ENCODE measurements around the gene WWC2. TPM values are rescaled to one million over a fixed set of nuclear protein-coding genes. Genes with fewer than 3 reads are reported as not detected.

WWC2 gene
- total RNA-seq, 1 experiment from 2014 or later, result 126 TPM

DNA sequence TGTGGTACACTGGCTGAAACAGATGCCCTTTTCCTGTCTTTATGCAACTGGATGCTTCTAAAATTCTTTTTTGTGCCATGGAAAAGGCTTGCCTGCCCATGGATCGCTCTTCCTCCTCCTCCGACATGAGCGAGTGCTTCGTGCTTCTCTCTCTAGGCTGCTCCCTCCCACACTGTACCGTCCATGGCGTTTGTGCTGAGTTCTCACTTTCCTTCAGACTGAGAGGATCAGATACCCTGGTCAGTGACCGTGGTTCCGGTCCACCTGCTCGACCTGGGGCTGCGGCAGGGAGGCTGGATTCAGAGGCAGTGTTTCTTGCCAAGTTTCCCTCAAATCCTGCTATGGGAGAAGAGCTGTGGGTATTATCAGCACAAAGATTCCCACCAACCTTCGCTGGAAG, 233.4 kb downstream of the WWC2 start:
- ChIA-PET CTCF (no interaction called here), POLR2A (no interaction called here)
- H3K27ac Mint-ChIP-seq, result no peak overlapping the region
- no peak overlapping the region for H3K4me3 Mint-ChIP-seq
- TF ChIP-seq MXD4 (CRISPR knock-in tag; IDR thresholded peaks at IDR 0.05; ENCODE audit: borderline replicate concordance), result no peak
- TF ChIP-seq, protein P1, sequence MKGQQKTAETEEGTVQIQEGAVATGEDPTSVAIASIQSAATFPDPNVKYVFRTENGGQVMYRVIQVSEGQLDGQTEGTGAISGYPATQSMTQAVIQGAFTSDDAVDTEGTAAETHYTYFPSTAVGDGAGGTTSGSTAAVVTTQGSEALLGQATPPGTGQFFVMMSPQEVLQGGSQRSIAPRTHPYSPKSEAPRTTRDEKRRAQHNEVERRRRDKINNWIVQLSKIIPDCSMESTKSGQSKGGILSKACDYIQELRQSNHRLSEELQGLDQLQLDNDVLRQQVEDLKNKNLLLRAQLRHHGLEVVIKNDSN (CRISPR knock-in tag; IDR thresholded peaks at IDR 0.05), result no peak
- TF ChIP-seq ZNF232 (CRISPR knock-in tag; IDR thresholded peaks at IDR 0.05), result no peak
- no peak for TF ChIP-seq EMX1 (CRISPR knock-in tag; IDR thresholded peaks at IDR 0.05)
- TF ChIP-seq, protein P2, sequence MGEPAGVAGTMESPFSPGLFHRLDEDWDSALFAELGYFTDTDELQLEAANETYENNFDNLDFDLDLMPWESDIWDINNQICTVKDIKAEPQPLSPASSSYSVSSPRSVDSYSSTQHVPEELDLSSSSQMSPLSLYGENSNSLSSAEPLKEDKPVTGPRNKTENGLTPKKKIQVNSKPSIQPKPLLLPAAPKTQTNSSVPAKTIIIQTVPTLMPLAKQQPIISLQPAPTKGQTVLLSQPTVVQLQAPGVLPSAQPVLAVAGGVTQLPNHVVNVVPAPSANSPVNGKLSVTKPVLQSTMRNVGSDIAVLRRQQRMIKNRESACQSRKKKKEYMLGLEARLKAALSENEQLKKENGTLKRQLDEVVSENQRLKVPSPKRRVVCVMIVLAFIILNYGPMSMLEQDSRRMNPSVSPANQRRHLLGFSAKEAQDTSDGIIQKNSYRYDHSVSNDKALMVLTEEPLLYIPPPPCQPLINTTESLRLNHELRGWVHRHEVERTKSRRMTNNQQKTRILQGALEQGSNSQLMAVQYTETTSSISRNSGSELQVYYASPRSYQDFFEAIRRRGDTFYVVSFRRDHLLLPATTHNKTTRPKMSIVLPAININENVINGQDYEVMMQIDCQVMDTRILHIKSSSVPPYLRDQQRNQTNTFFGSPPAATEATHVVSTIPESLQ (CRISPR knock-in tag; IDR thresholded peaks at IDR 0.05), result no peak
- TF ChIP-seq TEAD4 (CRISPR knock-in tag; IDR thresholded peaks at IDR 0.05), result no peak
- TF ChIP-seq JAZF1 (CRISPR knock-in tag; IDR thresholded peaks at IDR 0.05), result no peak
- H3K36me3 Mint-ChIP-seq, result peaks cover 5% of the 10 kb centered on the region; the same call in 1 of the 2 replicates
- H3K27me3 Mint-ChIP-seq (ENCODE audit: low read depth), result no peaks in the 10 kb centered on the region
- peaks cover 4% of the 10 kb centered on the region; the same call in 1 of the 2 replicates for H3K4me1 Mint-ChIP-seq
- ATAC-seq (no peak), DNase-seq (ENCODE audit: low spot score) (no peak)
- peaks cover 12% of the 10 kb centered on the region for H3K9me3 Mint-ChIP-seq

DNA sequence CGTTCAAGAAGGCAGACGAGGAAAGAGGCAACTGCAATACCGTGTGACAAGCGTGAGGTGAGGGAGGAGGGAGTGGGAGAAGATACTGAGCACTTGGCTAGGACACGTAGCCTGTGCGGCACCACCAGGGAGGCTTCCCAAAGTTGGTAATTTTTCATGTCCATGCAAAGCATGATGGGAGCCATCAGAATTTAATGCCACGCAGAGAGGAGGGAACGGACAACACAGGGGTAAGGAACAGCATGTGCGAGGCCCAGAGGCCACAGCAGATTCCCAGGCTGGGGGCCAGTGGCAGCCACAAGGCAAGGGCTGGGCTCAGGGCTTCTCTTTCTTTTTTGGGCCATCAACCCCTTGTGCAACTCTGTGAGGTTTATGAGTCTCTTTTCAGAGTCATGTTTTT, 234.1 kb downstream of the WWC2 start:
- CTCF ChIA-PET, result interaction anchor here (0.5 kb wide), 1 partner anchor 64 kb away, joined by 3 read pairs; no protein-coding TSS in a partner anchor
- H3K36me3 Mint-ChIP-seq, result peaks cover 5% of the 10 kb centered on the region; the same call in 1 of the 2 replicates
- POLR2A ChIA-PET, result no interaction called here

DNA sequence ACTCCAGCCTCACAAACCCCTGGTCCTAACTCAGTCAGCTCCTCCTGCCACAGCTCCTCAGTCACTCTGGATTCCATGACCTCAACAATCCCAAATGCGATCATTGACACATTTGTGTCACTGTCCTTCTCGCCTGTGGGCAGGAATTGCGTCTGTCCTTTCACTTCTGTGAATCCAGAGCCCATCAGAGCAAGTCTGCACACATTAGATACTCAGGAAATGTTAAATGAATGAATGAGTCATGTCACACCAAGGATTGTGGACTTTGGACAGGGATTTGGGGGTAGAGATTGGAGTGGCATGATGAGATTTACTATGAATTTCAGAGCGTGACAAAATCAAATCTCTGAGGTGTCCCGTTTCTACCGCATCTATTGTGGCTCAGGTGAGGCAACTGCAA, 234.9 kb downstream of the WWC2 start:
- POLR2A ChIA-PET, result no interaction called here
- Mint-ChIP-seq H3K36me3 (peaks cover 3% of the 10 kb centered on the region; the same call in 1 of the 2 replicates), H3K4me1 (peaks cover 4% of the 10 kb centered on the region; the same call in 1 of the 2 replicates), H3K9me3 (peaks cover 9% of the 10 kb centered on the region), H3K4me3 (no peak overlapping the region), H3K27ac (no peak overlapping the region), H3K27me3 (ENCODE audit: low read depth) (no peaks in the 10 kb centered on the region)
- CTCF ChIA-PET, result interaction anchor here (0.5 kb wide), 1 partner anchor 64 kb away, joined by 3 read pairs; no protein-coding TSS in a partner anchor
- ATAC-seq (no peak), DNase-seq (ENCODE audit: low spot score) (no peak)
- TF ChIP-seq ZNF138 (CRISPR knock-in tag; conservative IDR thresholded peaks at IDR 0.05), result no peak
- TF ChIP-seq, protein P3, sequence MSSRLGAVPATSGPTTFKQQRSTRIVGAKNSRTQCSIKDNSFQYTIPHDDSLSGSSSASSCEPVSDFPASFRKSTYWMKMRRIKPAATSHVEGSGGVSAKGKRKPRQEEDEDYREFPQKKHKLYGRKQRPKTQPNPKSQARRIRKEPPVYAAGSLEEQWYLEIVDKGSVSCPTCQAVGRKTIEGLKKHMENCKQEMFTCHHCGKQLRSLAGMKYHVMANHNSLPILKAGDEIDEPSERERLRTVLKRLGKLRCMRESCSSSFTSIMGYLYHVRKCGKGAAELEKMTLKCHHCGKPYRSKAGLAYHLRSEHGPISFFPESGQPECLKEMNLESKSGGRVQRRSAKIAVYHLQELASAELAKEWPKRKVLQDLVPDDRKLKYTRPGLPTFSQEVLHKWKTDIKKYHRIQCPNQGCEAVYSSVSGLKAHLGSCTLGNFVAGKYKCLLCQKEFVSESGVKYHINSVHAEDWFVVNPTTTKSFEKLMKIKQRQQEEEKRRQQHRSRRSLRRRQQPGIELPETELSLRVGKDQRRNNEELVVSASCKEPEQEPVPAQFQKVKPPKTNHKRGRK (CRISPR knock-in tag; IDR thresholded peaks at IDR 0.05; ENCODE audit: borderline replicate concordance), result no peak

More for the DNA sequence above, 234.1 kb downstream of the WWC2 start:
- Mint-ChIP-seq H3K4me3 (no peak overlapping the region), H3K9me3 (peaks cover 12% of the 10 kb centered on the region), H3K4me1 (peaks cover 4% of the 10 kb centered on the region; the same call in 1 of the 2 replicates), H3K27ac (no peak overlapping the region), H3K27me3 (ENCODE audit: low read depth) (no peaks in the 10 kb centered on the region)
- TF ChIP-seq, protein P4, sequence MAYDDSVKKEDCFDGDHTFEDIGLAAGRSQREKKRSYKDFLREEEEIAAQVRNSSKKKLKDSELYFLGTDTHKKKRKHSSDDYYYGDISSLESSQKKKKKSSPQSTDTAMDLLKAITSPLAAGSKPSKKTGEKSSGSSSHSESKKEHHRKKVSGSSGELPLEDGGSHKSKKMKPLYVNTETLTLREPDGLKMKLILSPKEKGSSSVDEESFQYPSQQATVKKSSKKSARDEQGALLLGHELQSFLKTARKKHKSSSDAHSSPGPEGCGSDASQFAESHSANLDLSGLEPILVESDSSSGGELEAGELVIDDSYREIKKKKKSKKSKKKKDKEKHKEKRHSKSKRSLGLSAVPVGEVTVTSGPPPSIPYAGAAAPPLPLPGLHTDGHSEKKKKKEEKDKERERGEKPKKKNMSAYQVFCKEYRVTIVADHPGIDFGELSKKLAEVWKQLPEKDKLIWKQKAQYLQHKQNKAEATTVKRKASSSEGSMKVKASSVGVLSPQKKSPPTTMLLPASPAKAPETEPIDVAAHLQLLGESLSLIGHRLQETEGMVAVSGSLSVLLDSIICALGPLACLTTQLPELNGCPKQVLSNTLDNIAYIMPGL (CRISPR knock-in tag; IDR thresholded peaks at IDR 0.05), result no peak
- TF ChIP-seq, protein P5, sequence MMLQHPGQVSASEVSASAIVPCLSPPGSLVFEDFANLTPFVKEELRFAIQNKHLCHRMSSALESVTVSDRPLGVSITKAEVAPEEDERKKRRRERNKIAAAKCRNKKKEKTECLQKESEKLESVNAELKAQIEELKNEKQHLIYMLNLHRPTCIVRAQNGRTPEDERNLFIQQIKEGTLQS (CRISPR knock-in tag; conservative IDR thresholded peaks at IDR 0.05), result no peak
- TF ChIP-seq GTF2I (CRISPR knock-in tag; conservative IDR thresholded peaks at IDR 0.05), result no peak
- no peak for TF ChIP-seq CREB1 (CRISPR knock-in tag; IDR thresholded peaks at IDR 0.05)
- TF ChIP-seq, protein P6, sequence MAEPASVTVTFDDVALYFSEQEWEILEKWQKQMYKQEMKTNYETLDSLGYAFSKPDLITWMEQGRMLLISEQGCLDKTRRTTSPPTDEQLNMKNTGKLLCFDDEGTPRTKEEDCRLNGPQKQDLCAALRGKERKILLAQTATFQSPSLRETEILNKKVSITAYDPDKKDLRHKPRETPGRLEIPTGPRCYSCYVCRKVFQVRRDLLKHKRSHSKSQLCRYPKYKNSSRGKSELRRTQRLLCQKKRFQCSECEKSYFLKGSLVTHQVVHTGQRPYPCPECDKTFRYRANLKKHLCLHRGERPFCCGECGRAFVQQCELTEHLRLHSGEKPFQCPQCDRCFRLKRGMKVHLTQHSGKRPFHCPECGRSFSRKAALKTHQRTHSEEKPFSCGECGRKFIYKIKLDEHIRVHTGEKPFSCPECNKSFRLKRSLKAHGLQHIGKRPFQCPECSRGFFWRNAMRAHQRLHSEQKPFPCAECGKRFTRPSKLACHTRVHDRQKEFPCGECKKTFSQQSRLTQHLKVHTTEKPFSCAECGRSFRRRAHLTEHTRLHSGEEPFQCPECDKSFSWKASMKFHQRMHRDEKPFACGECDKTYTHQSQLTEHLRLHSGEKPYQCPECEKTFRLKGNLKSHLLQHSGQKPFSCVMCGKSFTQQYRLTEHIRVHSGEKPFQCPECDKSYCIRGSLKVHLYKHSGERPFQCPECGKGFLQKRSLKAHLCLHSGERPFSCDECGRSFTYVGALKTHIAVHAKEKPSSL (CRISPR knock-in tag; conservative IDR thresholded peaks at IDR 0.05), result no peak
- no peak for DNase-seq (ENCODE audit: low spot score)
- no peak for ATAC-seq
